DND-41 (cell line): ENCODE results near the gene SNORC.

Experiments
- ATAC-seq: fragments of 200-7000 bp; cut with Tn5 transposase; 3 replicates; pipeline ENCODE4 v1.9.1; 2021; ENCODE audit warnings: low read depth; ENCODE audit not compliant: insufficient read depth
- DNase-seq: peaks from one replicate; pipeline ENCODE4 v3.0.0-alpha.2; 2020
- H2AFZ ChIP-seq: 2 replicates; pipeline ENCODE4 v1.6.0; 2012; ENCODE audit warnings: low read depth, low read length
- H3K27ac ChIP-seq: 2 replicates; pipeline ENCODE4 v1.5.1; 2012; ENCODE audit warnings: low read length, inconsistent platforms
- H3K27me3 ChIP-seq: fragments of 200-600 bp; sonication (generic); 2 replicates; pipeline ENCODE4 v1.6.0; 2012; ENCODE audit warnings: low read length, mild to moderate bottlenecking, inconsistent platforms; ENCODE audit not compliant: insufficient read depth, poor library complexity
- H3K36me3 ChIP-seq: 2 replicates; pipeline ENCODE4 v1.5.1; 2012; ENCODE audit warnings: low read length, inconsistent platforms; ENCODE audit not compliant: insufficient read depth
- H3K4me1 ChIP-seq: 2 replicates; pipeline ENCODE4 v1.5.1; 2012; ENCODE audit warnings: mild to moderate bottlenecking, low read length; ENCODE audit not compliant: insufficient read depth
- H3K4me2 ChIP-seq: 2 replicates; pipeline ENCODE4 v1.6.0; 2012; ENCODE audit warnings: mild to moderate bottlenecking, moderate library complexity, low read length, inconsistent platforms; ENCODE audit not compliant: insufficient read depth
- H3K4me3 ChIP-seq, 2 experiments: fragments of 200-600 bp in 1 of 2; shearing (Covaris generic) in 1 of 2; 2 replicates each; pipeline ENCODE4 v1.5.1; 2012 to 2016; ENCODE audit warnings: inconsistent platforms in 2 of 2, low read length in 2 of 2, mild to moderate bottlenecking in 2 of 2, low read depth in 1 of 2, moderate library complexity in 1 of 2
- H3K79me2 ChIP-seq: 2 replicates; pipeline ENCODE4 v1.6.0; 2012; ENCODE audit warnings: low read length, inconsistent platforms; ENCODE audit not compliant: insufficient read depth
- H3K9ac ChIP-seq: 2 replicates; pipeline ENCODE4 v1.6.0; 2012; ENCODE audit warnings: low read depth, mild to moderate bottlenecking, inconsistent platforms, low read length, moderate library complexity
- H3K9me3 ChIP-seq: 2 replicates; pipeline ENCODE4 v1.5.1; 2012; ENCODE audit warnings: low read length, moderate library complexity, mild to moderate bottlenecking, inconsistent platforms; ENCODE audit not compliant: insufficient read depth, severe bottlenecking
- H4K20me1 ChIP-seq: 2 replicates; pipeline ENCODE4 v1.6.0; 2012; ENCODE audit warnings: low read length; ENCODE audit not compliant: insufficient read depth
- CTCF ChIP-seq: IDR thresholded peaks from 2 replicates; pipeline ENCODE4 v1.5.1; 2012; ENCODE audit warnings: borderline replicate concordance, low read length, moderate library complexity, mild to moderate bottlenecking; ENCODE audit not compliant: poor library complexity, severe bottlenecking; ENCODE audit errors: extremely low read depth
- EZH2 ChIP-seq: IDR thresholded peaks from 3 replicates; pipeline ENCODE4 v1.6.1; 2012; ENCODE audit warnings: borderline replicate concordance, low read depth, mild to moderate bottlenecking, moderate library complexity, low read length, inconsistent platforms; ENCODE audit not compliant: severe bottlenecking

SNORC gene

GRCh38 chr2:232927032-232927792 lies 57.1 kb downstream of the SNORC start:
- no peak for ATAC-seq
- Histone ChIP-seq H3K9me3 (no peaks in the 10 kb centered on the region), H3K4me1 (no peaks in the 10 kb centered on the region), H3K4me2 (no peak overlapping the region), H4K20me1 (no peaks in the 10 kb centered on the region), H3K27ac (no peak overlapping the region), H3K4me3 (no peak overlapping the region), H3K36me3 (no peaks in the 10 kb centered on the region), H3K27me3 (no peaks in the 10 kb centered on the region), H2AFZ (no peak overlapping the region), H3K79me2 (no peaks in the 10 kb centered on the region), H3K9ac (no peak overlapping the region)
- no peak for TF ChIP-seq EZH2
- no peak for TF ChIP-seq CTCF
- no peak for DNase-seq

- H3K9me3 ChIP-seq = no peaks in the 10 kb centered on the region
- no peak overlapping the region for H3K9ac ChIP-seq
- no peak overlapping the region for H2AFZ ChIP-seq
- H3K36me3 ChIP-seq = no peaks in the 10 kb centered on the region
- ATAC-seq (no peak), DNase-seq (no peak)
- H3K27ac ChIP-seq = no peak overlapping the region
- H3K4me2 ChIP-seq = no peak overlapping the region
- H3K4me3 ChIP-seq = no peak overlapping the region
- no peaks in the 10 kb centered on the region for H3K4me1 ChIP-seq
- no peaks in the 10 kb centered on the region for H3K27me3 ChIP-seq
- no peaks in the 10 kb centered on the region for H3K79me2 ChIP-seq
- no peak for TF ChIP-seq CTCF
- TF ChIP-seq EZH2 = no peak
- H4K20me1 ChIP-seq = no peaks in the 10 kb centered on the region
Observed at GRCh38 chr2:232927793-232928550, 57.9 kb downstream of the SNORC start.
